H1 (cell line): Measurements from ENCODE around the gene MORC1. TPM values are rescaled to one million over a fixed set of nuclear protein-coding genes. Genes with fewer than 3 reads are reported as not detected.

Experiments used
- CTCF ChIA-PET: fragments of 300-600 bp; sonication (Branson Sonifier 250); formaldehyde crosslinking; loops from one replicate; lab custom pipeline; 2021; ENCODE audit not compliant: partially characterized antibody; lab: Charles Lee
- POLR2A ChIA-PET: fragments of 300-600 bp; sonication (Branson Sonifier 250); formaldehyde crosslinking; loops from one replicate; lab custom pipeline; 2021; ENCODE audit warnings: inconsistent platforms; ENCODE audit not compliant: partially characterized antibody; lab: Charles Lee
- DNase-seq, 2 experiments: peaks; one replicate each; pipeline versions ENCODE4 v3.0.0 to v3.0.0-alpha.2; 2010 to 2022; ENCODE audit warnings: low spot score in 2 of 2, low read depth in 1 of 2, mixed read lengths in 1 of 2
- FAIRE-seq: peaks from 2 replicates; lab custom pipeline; 2011; peaks lifted over from hg19 to GRCh38; lab: Jason Lieb, UNC
- H2AFZ ChIP-seq: 2 replicates; pipeline ENCODE4 v1.8.1; 2012; ENCODE audit warnings: low read length, inconsistent platforms
- H2AK5ac ChIP-seq: 2 replicates; pipeline ENCODE4 v1.6.1; 2013; ENCODE audit warnings: low read depth, low read length
- H2BK120ac ChIP-seq: replicated peaks from 2 replicates; pipeline ENCODE3; 2013; ENCODE audit warnings: low read depth, low read length, inconsistent platforms
- H2BK12ac ChIP-seq: 2 replicates; pipeline ENCODE4 v1.6.1; 2013; ENCODE audit warnings: low read depth, low read length
- H2BK15ac ChIP-seq: 2 replicates; pipeline ENCODE4 v1.6.1; 2013; ENCODE audit warnings: low read length
- H2BK20ac ChIP-seq: 2 replicates; pipeline ENCODE4 v1.6.1; 2013; ENCODE audit warnings: low read length
- H2BK5ac ChIP-seq: 2 replicates; pipeline ENCODE4 v1.6.1; 2013; ENCODE audit warnings: low read depth, low read length
- H3K14ac ChIP-seq: 2 replicates; pipeline ENCODE4 v1.6.1; 2013; ENCODE audit warnings: inconsistent platforms; ENCODE audit not compliant: insufficient read length
- H3K18ac ChIP-seq: 2 replicates; pipeline ENCODE4 v1.6.1; 2013; ENCODE audit warnings: low read length; ENCODE audit errors: extremely low read depth
- H3K23ac ChIP-seq: 2 replicates; pipeline ENCODE4 v1.6.1; 2013; ENCODE audit warnings: inconsistent platforms; ENCODE audit not compliant: insufficient read length
- H3K23me2 ChIP-seq: 2 replicates; pipeline ENCODE4 v1.6.1; 2013; ENCODE audit warnings: low read depth, low read length
- H3K27ac ChIP-seq: 2 replicates; pipeline ENCODE4 v1.6.1; 2011; ENCODE audit warnings: low read depth, low read length, inconsistent platforms
- H3K27me3 ChIP-seq, 4 experiments: replicated peaks in 1 of 4; 1 replicate in 1 of 4; 2 replicates in 3 of 4; pipeline versions ENCODE4 v1.6.1 to v1.8.1; 2011 to 2013; ENCODE audit warnings: low read length in 3 of 4, mild to moderate bottlenecking in 3 of 4, inconsistent platforms in 2 of 4, mixed read lengths in 2 of 4, moderate library complexity in 1 of 4; ENCODE audit not compliant: control insufficient read depth in 3 of 4, insufficient read depth in 3 of 4; ENCODE audit errors: extremely low read depth in 1 of 4
- H3K36me3 ChIP-seq, 4 experiments: 2 replicates each; pipeline versions ENCODE4 v1.6.1 to v1.8.1; 2011 to 2013; ENCODE audit warnings: mild to moderate bottlenecking in 4 of 4, low read length in 3 of 4, moderate library complexity in 2 of 4, control low read depth in 1 of 4, inconsistent platforms in 1 of 4; ENCODE audit not compliant: insufficient read depth in 4 of 4, control insufficient read depth in 2 of 4
- H3K4ac ChIP-seq: replicated peaks from 2 replicates; pipeline ENCODE3; 2013; ENCODE audit warnings: low read length, low read depth, mixed read lengths, inconsistent platforms; ENCODE audit not compliant: insufficient read length
- H3K4me1 ChIP-seq, 4 experiments: replicated peaks in 1 of 4; 1 replicate in 1 of 4; 2 replicates in 3 of 4; pipeline versions ENCODE4 v1.6.1 to v1.8.1; 2011 to 2013; ENCODE audit warnings: low read length in 3 of 4, inconsistent platforms in 2 of 4, mixed read lengths in 1 of 4; ENCODE audit not compliant: insufficient read depth in 4 of 4, control insufficient read depth in 3 of 4
- H3K4me2 ChIP-seq, 2 experiments: 2 replicates each; pipeline versions ENCODE4 v1.6.1 to v1.8.1; 2011 to 2013; ENCODE audit warnings: low read depth in 2 of 2, low read length in 2 of 2, control low read depth in 1 of 2, inconsistent platforms in 1 of 2, mild to moderate bottlenecking in 1 of 2; ENCODE audit not compliant: insufficient read depth in 1 of 2
- H3K4me3 ChIP-seq, 4 experiments: fragments of 200-600, 300-600 bp in 1 of 4; sonication (generic), shearing (Covaris generic), sonication (Bioruptor Twin) in 1 of 4; 2 replicates each; pipeline versions ENCODE4 v1.5.1 to v1.8.1; 2011 to 2016; ENCODE audit warnings: low read length in 4 of 4, low read depth in 3 of 4, control low read depth in 2 of 4, inconsistent platforms in 2 of 4, mild to moderate bottlenecking in 2 of 4, mixed read lengths in 1 of 4, moderate library complexity in 1 of 4; ENCODE audit not compliant: insufficient read depth in 2 of 4; ENCODE audit errors: extremely low read depth in 1 of 4
- H3K56ac ChIP-seq: replicated peaks from 2 replicates; pipeline ENCODE3; 2013; ENCODE audit warnings: low read depth, mild to moderate bottlenecking, mixed read lengths, low read length, inconsistent platforms; ENCODE audit not compliant: insufficient read length
- H3K79me1 ChIP-seq: 2 replicates; pipeline ENCODE4 v1.6.1; 2013; ENCODE audit warnings: low read depth, low read length, control low read depth
- H3K79me2 ChIP-seq, 2 experiments: 2 replicates each; pipeline versions ENCODE4 v1.6.1 to v1.8.1; 2012 to 2013; ENCODE audit warnings: low read length in 2 of 2, mild to moderate bottlenecking in 2 of 2, inconsistent platforms in 1 of 2; ENCODE audit not compliant: insufficient read depth in 2 of 2, control insufficient read depth in 1 of 2
- H3K9ac ChIP-seq, 4 experiments: replicated peaks in 1 of 4; 1 replicate in 1 of 4; 2 replicates in 3 of 4; pipeline versions ENCODE4 v1.6.1 to v1.8.1; 2011 to 2013; ENCODE audit warnings: low read depth in 3 of 4, low read length in 3 of 4, control low read depth in 2 of 4, mild to moderate bottlenecking in 2 of 4, moderate library complexity in 2 of 4, inconsistent platforms in 1 of 4; ENCODE audit errors: extremely low read depth in 1 of 4
- H3K9me3 ChIP-seq, 2 experiments: 2 replicates each; pipeline versions ENCODE4 v1.6.1 to v1.8.1; 2012 to 2013; ENCODE audit warnings: mild to moderate bottlenecking in 2 of 2, moderate library complexity in 2 of 2, control low read depth in 1 of 2, inconsistent platforms in 1 of 2, low read depth in 1 of 2, low read length in 1 of 2, mixed read lengths in 1 of 2; ENCODE audit not compliant: insufficient read depth in 2 of 2
- H4K20me1 ChIP-seq, 2 experiments: replicated peaks in 1 of 2; 2 replicates each; pipeline versions ENCODE3 to v1.8.1; 2011 to 2013; ENCODE audit warnings: inconsistent platforms in 2 of 2, low read length in 2 of 2, mild to moderate bottlenecking in 1 of 2; ENCODE audit not compliant: insufficient read depth in 2 of 2, control insufficient read depth in 1 of 2
- H4K5ac ChIP-seq: 2 replicates; pipeline ENCODE4 v1.6.1; 2013; ENCODE audit warnings: low read length, low read depth, mixed read lengths, inconsistent platforms; ENCODE audit not compliant: insufficient read length
- H4K8ac ChIP-seq: 2 replicates; pipeline ENCODE4 v1.8.0; 2013; ENCODE audit warnings: mild to moderate bottlenecking, moderate library complexity, low read length, inconsistent platforms; ENCODE audit not compliant: insufficient read depth; ENCODE audit errors: extremely low read depth
- H4K91ac ChIP-seq: replicated peaks from 2 replicates; pipeline ENCODE3; 2013; ENCODE audit warnings: low read length, mixed read lengths, inconsistent platforms; ENCODE audit not compliant: insufficient read length
- BCL11A ChIP-seq, 2 experiments: IDR thresholded peaks; one replicate each; pipeline ENCODE4 v1.6.1; 2011; ENCODE audit warnings: low read depth in 2 of 2, low read length in 2 of 2, mild to moderate bottlenecking in 2 of 2
- RAD21 ChIP-seq, 2 experiments: IDR thresholded peaks in 1 of 2; conservative IDR thresholded peaks in 1 of 2; 2 replicates each; pipeline ENCODE4 v1.6.1; 2011; ENCODE audit warnings: low read depth in 2 of 2, low read length in 2 of 2, improper control_type of control experiment in 1 of 2, inconsistent platforms in 1 of 2, mild to moderate bottlenecking in 1 of 2, moderate library complexity in 1 of 2
- SP4 ChIP-seq: IDR thresholded peaks from 2 replicates; pipeline ENCODE4 v1.6.1; 2012; ENCODE audit warnings: low read length, inconsistent platforms
- WGBS, 2 experiments: shearing (Covaris generic) in 1 of 2; methylation state at CpG; one replicate each; pipeline versions ENCODE4 v1.1.6 to v1.1.7; 2013 to 2015; ENCODE audit warnings: low lambda C conversion rate in 2 of 2, mixed read lengths in 2 of 2, inconsistent platforms in 1 of 2, low coverage in 1 of 2, missing lambda C conversion rate in 1 of 2; ENCODE audit not compliant: insufficient replicate concordance in 2 of 2, insufficient coverage in 1 of 2, insufficient read length in 1 of 2; ENCODE audit errors: extremely low coverage in 1 of 2, missing lambda C conversion rate in 1 of 2; 5-methylcytosine and 5-hydroxymethylcytosine counted together
- polyA plus RNA-seq, 7 experiments: library from polyadenylated mRNA; depleted of rRNA in 3 of 7; stranded (reverse) in 5 of 7; unstranded in 2 of 7; fragments of >200 nt in 5 of 7; fragments of 200-250 nt in 2 of 7; gene quantifications; 1 replicate in 5 of 7; 2 replicates in 1 of 7; 4 replicates in 1 of 7; pipeline versions ENCODE4 v1.2.1 to v1.2.3, GENCODE V29; 2011 to 2013; ENCODE audit warnings: missing spikeins in 2 of 7, mixed read lengths in 2 of 7
- total RNA-seq: library from RNA; stranded (reverse); fragmentation: NEBNext Ultra II Directional; extraction: Animal tissue kit (Norgen Biotek cat#: 25700); gene quantifications from 2 replicates; pipeline ENCODE4 v1.2.1, GENCODE V29; 2021

MORC1 gene
- total and polyA plus RNA-seq, 2 of the 8 experiments (the other 6 are each of a cell fraction or from before 2014, with no cell fraction given), result not detected

DNA sequence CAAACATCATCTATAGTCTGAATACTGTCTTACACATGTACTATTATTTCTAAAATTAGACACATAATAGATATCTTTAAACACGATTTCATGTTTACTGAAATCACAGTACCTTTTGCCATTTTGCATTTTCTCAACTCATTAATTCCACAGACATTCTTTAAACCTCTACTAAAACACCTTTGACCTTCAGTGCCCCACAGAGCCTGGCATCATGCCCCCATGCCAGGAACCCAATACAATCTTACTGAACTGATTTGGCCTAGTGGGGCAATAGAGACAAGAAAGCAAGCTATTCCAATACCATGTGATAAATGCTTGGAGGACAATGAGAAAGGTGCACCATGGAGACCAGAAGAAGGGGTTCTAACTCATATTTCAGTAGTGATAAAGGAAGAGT, 144.9 kb downstream of the MORC1 start:
- no peak for TF ChIP-seq BCL11A (IDR thresholded peaks at IDR 0.05; ENCODE audit: low read depth in 2 of 2, low read length in 2 of 2)
- no peak for TF ChIP-seq SP4
- no peak for TF ChIP-seq RAD21 (IDR thresholded peaks at IDR 0.05 in 1 of 2, conservative IDR thresholded peaks at IDR 0.05 in 1 of 2; ENCODE audit: low read depth in 2 of 2, low read length in 2 of 2)
- 78% methylated on average over 1 of the region's 1 CpG; no CpG with 5 or more reads in 1 of the 2 experiments for WGBS, 2 experiments

More for the DNA sequence above, 144.9 kb downstream of the MORC1 start:
- no peak overlapping the region for H2AK5ac ChIP-seq
- H3K9me3 ChIP-seq, result no peaks in the 10 kb centered on the region
- no peak overlapping the region for H3K27ac ChIP-seq
- no peaks in the 10 kb centered on the region for H3K79me2 ChIP-seq
- H3K79me1 ChIP-seq, result no peaks in the 10 kb centered on the region
- no peak overlapping the region for H2BK15ac ChIP-seq
- no peak overlapping the region for H2BK20ac ChIP-seq
- no peak overlapping the region for H3K14ac ChIP-seq
- DNase-seq (no peak), FAIRE-seq (no peak)
- H3K4me2 ChIP-seq, result no peak overlapping the region
- no peak overlapping the region for H2BK5ac ChIP-seq
- H3K9ac ChIP-seq, result no peak overlapping the region
- no peak overlapping the region for H3K18ac ChIP-seq
- ChIA-PET POLR2A (no interaction called here), CTCF (interaction anchor here (1.1 kb wide), 1 partner anchor 40 kb away, joined by 3 read pairs; no protein-coding TSS in a partner anchor)
- H2BK12ac ChIP-seq, result no peak overlapping the region
- H3K23me2 ChIP-seq, result no peaks in the 10 kb centered on the region
- no peak overlapping the region for H2AFZ ChIP-seq
- no peak overlapping the region for H3K4ac ChIP-seq
- H2BK120ac ChIP-seq, result no peak overlapping the region
- H4K91ac ChIP-seq, result no peak overlapping the region
- no peak overlapping the region for H4K8ac ChIP-seq
- H3K36me3 ChIP-seq, result no peaks in the 10 kb centered on the region
- no peak overlapping the region for H3K56ac ChIP-seq
- no peak overlapping the region for H4K5ac ChIP-seq
- no peak overlapping the region for H3K4me3 ChIP-seq
- no peaks in the 10 kb centered on the region for H3K4me1 ChIP-seq
- no peaks in the 10 kb centered on the region for H4K20me1 ChIP-seq
- H3K23ac ChIP-seq, result no peak overlapping the region
- H3K27me3 ChIP-seq, result no peaks in the 10 kb centered on the region; a peak in 1 of 7 replicates
